Inflammatory macrophage treated with lipopolysaccharide for 4 hours (primary cell): ENCODE measurements around the gene CPEB1.
A peak's percentile ranks its signal among the peaks of the same experiment; 100 is the strongest.

Experiments used
- DNase-seq: peaks from one replicate; pipeline ENCODE4 v3.0.0-alpha.2; 2020

Gene CPEB1

DNA sequence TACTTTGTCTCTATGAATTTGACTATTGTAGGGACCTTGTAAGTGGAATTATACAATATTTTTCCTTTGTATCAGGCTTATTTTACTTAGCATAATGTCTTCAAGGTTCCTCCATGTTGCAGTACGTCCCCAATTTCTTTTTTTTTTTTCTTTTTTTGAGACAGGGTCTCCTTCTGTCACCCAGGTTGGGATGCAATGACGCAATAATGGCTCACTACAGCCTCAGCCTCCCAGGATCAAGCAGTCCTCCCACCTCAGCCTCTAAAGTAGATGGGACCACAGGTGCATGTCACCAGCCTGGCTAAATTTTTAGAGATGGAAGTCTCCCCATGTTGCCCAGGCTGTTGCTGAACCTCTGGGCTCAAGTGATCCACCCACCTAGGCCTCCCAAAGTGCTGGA, 66.5 kb downstream of the CPEB1 start:
- DNase-seq = no peak

DNA sequence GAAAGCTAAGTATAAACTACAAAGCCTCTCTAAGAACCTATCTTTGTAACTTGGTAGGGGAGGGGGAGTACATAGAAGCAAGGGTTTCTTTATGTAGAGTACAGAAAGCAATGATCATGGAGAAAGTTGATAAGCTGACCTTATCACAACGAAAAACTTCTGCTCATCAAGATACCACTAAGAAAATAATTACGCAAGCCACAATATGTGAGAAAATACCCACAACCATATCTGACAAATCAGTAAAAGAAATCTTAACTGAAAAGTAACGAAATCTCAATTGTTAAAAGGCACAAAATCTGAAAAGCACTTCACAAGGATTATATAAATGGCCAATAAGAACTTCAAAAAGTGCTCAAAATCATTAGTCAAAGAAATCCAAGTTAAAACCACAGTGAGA, 71.8 kb downstream of the CPEB1 start:
- no peak for DNase-seq

DNA sequence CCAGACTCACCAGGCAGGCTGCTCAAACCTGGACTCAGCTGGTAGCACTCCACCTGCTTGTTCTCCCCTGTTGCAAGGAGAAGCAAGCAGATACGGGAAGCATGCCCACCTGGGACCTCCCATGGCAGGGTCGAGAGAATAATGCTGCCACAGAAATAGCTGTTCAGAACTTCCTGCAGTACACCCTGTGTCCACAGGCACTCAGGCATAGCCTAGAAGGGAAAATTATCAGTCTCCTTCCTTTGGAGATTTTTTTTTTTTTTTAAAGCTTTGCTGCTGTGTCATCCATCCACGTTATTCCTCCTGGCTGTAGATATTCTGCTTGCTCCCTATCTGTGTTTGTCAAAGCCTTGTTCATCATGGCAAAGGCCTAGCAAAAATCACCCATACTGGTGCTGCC, 74.2 kb downstream of the CPEB1 start:
- DNase-seq = no peak

DNA sequence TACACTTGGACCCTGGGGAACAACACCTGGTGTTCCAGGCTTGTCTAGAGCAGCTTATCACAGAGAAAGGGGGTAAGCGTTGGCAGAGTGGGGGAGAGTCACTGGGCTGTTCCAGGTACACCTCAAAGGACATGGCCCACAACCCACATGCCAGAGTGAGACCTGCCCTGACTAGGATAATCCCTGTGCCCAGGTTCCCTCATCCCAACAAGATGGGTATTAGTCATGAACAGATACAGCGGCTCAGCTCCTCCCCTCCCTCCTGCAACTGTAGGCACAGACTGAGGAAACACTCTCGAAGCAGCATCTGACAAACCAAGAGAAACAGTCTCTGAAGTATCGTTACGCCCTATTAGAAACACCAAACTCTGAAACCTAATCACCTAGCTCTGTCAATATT, 74.9 kb downstream of the CPEB1 start:
- no peak for DNase-seq

DNA sequence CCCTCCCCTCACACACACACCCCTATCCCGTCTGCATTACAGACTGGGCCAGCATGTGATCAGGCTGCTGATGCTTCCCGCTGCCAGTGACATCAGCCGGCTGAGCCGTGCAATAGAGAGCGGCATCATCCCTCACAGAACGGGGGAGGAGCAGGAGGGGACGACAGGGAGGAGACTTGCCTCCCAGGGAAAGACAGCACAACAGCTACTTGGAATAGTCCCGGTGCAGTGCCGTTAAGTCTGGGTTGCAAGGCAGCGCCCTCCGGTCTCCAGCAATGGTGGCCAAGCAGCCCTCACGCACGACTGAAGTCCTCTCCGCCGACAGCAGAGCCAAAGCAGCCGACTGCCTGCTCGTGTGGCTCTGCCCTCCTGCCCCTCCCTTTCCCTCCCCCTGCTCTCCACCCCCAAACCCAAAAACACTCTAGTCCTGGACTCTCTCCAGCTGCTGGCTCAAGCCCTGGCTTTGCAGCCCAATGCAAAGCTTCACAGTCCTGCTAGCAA, 75.4 kb downstream of the CPEB1 start:
- peak; percentile 49 for DNase-seq

DNA sequence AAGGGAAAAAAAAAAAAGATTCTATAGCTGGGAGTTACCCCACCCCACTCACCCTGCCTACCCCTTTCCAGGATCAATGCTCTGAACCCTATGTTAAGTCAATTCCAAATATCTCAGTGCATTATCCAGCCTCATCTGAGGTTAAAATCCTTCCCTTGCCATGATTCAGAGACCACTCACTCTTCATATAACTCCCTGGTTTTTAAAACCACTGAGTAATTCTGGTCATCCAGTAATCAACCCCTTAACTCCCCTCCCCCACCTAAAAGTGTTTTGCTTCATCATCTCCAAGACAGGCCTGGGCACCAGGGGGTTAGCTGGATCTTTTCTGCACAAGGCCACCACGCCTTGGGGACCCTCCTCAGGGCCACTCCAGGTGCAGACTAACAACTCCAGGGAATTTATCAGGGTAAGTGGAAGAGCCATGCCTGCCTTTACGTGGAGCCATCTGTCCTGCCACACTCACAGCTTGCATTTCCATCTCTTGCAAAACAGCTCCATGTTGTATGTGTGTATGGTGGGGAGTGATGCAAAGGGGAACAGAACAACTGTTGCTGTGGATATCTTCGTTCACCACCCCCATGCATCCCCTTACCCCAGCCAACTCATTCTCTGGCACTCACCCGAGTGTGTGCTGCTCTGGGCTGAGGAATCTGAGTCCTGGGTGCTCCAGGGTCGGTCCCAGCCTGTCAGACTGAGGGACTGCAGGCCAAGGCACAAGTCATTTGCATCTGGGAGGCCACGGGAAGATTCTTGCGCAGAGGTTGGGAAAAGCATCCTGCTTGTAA, 76.2 kb downstream of the CPEB1 start:
- no peak for DNase-seq

DNA sequence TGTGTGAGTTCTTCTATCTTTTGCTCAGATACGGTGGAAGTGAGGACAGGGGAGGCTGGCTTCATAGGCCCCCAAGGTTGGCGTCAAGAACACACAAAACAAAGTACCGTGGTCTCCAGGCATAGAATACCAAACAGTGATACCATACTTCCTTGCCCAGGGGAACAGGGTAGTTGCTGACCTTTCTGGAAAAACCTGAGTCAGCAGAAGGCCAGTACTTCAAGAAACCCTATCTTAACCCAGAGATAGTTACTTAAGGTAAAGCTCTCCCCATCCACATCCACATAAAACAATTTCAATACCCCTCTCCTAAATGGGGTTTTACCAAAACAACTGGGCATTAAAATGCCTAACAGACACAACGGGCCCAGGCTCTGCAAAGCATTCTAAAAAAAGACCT, 77.3 kb downstream of the CPEB1 start:
- no peak for DNase-seq

DNA sequence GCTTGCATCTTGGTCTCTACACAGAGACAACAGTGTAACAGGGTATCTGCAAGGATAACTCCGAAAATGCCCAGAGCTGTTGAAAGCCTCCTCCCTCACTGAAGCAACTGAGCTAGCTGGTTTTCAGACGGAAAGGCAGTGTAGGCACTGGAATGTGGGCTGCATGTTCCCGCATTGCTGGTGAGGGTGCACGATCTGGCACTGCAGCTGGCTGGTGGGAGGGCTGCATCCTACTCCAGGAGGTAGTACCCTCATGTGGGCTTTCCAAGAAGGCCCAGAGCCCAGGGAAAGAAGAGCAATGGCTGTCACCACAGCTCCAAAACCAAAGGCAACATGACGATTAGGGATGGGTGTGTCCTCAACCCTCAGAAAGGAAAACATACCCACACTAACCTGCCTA, 78.2 kb downstream of the CPEB1 start:
- no peak for DNase-seq

DNA sequence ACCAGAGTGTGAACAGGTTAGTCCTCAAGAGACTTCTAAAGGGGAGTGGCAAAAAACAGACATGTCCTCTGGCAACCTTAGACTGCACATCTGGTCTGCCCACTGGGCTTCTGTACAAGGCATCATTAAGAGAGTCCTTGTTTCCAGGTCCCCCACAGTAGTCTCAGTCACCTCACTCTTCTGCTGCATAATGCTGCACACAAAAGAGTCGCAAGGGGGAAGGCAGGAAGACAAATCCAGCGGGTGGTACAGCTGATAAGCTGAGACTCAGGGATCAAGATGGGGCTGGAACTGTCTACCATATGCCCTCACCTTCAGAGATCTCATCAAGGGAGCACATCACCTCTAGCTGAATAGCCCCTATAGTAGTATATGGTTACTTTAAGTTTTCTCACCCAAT, 79.5 kb downstream of the CPEB1 start:
- no peak for DNase-seq

DNA sequence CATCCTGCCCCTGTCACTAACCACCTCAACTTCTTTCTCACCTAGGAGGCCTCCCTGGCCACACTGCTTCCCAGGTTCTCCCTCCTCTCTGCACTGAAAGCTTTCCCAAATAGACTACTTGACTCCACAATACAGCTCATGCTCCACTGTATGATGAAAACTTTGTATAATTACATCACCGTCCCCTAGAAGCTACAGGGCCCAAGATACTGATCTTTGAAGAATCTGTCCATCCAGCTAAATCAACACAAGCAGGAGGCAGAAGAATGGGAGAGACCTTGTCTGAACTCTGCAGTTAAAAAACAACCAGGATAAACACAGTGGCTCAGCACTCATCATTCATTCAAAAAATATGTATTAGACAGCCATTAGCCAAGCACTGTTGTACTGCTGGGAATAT, 80.5 kb downstream of the CPEB1 start:
- DNase-seq = no peak

DNA sequence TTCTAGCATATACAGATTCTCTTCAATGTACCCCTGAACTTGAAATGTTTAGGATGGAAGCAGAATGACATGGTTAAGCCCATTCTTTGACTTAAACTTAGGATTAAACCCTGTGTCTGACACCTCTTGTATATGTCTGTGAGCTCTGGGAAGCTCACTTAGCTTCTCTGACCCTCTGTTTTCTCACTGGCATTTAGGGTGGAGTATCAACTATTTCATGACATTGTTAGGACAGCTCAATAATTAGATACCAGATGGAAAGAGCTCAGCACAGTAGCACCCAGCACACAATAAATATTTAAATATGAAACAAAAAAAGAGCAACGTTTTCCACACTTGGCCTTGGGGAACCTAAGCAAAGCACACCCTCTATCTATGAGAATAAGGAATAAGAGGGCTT, 88.7 kb downstream of the CPEB1 start:
- DNase-seq = no peak

DNA sequence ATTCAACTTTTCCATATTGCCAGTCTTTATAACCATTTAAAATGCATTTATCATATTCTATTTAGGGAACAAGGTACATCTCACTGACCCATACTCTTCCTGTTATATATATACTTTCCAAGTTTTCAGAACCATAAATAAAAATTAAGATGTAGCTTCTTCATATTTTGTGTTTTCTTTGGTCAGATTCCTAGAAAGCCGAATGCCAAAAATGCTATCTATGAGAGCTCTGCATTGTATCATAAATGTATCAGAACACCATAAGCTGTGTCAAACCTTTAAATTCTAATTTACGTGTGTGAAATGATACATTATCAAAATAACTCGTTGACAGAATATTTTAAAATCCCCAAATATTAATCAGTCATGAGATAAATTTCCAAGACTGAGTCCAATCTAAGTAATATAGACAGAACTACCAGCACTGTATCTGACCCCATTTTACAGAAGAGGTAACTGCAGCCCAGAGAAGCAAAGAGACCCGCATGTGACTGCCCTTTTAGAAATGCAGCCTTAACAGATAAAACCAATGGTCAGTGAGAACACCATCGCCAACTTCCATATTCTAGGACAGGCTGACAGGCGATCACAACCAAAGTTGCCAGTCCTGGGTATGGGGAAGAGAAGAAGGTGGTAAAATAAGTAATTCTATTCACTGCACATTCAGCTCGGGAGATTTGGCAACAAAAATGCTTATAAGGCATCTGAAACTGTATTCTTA, 90.7 kb downstream of the CPEB1 start:
- no peak for DNase-seq

DNA sequence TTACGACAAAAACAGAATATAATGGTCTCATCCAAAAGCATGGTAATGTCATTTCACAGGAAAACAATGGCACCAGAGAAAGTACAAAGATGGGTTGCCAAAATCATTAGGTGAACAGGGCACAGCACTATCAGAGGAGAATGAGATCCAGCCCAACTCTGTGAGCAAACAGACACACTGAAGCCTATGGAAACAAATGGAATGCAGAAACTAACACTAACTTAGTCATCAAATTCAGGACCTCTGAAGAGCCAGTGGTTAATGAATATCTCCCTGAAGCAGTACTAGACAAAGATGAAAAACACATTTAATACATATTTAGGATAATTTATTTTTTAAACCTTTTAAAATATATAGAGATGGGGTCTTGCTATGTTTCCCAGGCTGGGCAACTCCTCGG, 92.3 kb downstream of the CPEB1 start:
- DNase-seq = no peak

DNA sequence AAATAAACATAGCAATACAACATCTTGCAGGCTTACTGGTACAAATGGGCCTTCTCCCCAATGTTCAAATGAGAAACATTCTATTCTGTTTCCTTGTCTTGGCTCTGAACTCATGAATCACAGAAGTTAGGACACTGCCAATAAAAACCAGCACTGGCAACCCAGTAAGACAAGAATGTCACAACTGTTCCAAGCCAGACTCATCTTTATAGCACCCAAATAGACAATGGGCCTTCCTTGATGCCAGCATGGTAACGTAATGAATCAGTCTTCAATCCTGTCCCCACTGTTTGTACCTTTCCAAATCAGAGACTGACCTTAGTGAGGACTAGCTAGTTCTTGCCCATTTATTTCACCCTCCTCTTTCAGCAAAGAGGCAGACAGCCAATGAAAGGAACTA, 92.8 kb downstream of the CPEB1 start:
- DNase-seq = no peak

DNA sequence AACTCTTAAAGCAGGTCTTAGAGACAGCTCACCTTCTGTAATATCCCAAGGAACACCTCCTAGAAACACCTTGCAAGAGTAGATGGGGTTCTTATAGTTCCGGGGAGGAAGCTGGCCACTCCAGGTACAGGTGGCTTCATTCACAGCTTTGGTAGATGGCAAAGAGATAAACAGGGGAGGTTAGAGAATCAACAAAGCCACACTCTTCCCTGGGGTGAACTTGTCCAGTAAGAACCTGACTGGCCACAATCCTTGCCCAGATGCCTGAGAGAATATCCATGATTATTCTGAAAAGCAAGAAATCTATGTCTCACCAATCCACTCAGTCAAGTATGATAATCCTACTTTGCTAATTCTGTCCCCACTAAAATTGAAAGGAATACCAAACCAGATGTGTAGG, 93.3 kb downstream of the CPEB1 start:
- no peak for DNase-seq

DNA sequence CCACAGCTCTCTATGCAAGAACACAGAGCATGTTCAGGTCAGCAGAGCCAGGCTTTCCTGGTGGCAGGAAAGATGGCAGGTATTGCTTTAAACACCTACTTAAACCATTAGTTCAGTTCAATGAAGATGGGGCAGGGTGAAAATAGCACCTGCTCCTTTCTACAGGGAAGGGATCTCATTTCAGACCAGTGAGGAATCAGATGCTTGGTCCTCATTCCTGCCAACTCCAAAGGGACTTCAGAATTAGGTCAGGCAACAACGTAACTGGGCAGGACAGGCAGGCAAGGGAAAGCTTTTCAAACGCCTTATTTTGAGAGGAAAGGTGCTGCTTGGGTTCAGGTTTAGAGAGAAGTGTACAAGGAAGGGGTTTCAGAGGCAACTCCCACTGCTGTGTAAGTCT, 94.3 kb downstream of the CPEB1 start:
- no peak for DNase-seq

DNA sequence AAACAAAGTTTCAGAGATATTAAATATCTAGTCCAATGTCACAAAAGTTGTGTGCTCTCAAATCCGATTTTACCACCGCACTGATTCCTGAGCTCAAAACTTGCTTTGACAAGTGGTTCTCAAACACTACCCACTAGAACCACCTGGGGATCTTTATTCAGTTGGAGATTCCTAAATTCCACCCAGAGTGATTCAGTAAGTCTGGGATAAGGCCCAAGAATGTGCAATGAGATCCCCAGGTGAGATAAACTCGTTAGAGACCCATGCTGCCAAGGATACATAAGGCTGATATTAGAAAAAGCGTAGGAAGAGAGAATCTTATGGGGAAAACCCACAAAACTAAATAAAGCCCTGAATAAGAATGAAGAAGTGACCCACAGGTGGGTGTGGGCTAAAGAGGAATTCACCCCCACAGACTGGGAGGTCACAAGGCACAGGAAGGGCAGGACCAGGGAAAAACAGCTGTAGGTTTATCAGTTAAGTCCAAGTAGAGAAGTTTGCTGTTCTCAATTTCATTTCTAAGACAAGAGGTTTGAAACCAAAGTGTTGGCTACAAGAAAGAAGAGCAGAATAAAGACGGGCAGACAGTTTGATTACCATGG, 95.4 kb downstream of the CPEB1 start:
- peak; percentile 57 for DNase-seq

DNA sequence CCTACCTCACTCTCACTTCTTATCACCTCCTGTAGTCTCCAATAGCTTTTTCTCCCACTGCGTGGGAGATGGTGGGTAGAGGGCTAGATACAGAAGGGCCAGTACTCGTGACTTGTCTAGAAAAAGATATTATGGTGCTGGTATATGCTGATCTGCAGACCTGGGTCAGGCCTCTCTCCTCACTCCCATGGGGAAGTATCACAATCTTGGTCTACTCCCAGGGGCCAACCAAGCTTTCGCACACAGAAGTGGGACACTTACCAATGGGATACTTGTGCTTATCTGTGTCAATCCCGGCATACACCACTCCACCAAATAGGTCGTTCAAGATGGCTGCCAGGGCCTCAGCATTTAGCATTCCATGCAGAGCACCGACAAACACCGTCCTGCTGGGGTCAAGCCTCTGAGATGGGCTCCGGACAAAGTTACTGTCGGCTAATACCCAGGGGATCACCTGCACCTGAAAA, 97.9 kb downstream of the CPEB1 start:
- DNase-seq = no peak

DNA sequence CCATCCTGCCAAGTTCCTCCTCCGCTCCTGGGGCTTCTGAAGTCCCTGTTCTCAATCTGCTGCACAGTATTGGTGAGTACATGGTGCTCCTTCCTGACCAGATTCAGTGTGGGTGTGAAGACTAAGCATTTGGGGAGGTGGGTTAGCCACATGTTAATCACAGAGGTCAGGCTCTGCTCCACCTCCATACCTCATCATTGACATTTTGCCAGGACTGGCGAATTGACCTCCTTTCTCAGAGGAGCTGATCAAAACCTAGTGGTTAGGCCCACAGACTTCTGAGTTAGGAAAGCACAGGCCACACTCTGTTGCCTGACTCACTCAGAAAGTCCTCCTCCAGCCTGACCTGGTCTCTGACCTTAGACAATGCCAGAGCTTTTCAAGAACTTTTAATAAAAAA, 98.5 kb downstream of the CPEB1 start:
- no peak for DNase-seq

DNA sequence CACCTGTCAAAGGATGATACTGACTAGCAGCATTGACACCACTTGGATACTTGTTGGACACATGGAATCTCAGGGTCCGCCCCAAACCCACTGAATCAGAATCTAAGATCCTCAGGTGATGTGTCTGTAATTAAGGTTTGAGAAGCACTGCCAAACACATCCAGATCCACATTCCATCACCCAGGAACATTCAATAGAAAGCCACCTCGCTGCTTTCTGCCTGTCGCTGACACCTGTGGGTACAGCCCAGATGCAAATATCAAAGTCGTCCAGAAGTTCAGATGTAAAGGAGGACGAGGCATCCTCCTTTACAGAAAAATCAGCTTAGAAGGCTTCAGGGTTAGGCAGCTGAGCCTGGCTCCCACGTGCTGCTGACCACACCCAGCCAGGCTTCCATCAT, 101.7 kb downstream of the CPEB1 start:
- no peak for DNase-seq

DNA sequence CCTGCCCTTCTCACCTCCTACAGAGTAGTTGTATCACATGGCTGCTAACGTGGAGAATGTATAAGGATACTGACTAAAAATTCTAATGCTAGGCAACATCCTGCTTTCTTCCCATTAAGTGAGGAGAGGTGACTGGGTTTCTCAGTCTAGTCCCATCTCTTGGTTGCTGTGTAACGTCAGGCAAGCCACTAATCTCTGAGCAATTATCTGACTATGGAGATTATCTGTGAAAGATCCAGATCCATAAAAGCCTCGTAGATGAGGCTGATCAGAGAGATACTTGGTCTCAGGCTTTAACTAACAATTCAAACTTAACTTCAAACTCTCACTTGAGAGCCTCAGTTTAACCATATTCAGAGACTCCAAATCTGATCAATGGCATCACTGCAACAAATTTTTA, 102.2 kb downstream of the CPEB1 start:
- no peak for DNase-seq

DNA sequence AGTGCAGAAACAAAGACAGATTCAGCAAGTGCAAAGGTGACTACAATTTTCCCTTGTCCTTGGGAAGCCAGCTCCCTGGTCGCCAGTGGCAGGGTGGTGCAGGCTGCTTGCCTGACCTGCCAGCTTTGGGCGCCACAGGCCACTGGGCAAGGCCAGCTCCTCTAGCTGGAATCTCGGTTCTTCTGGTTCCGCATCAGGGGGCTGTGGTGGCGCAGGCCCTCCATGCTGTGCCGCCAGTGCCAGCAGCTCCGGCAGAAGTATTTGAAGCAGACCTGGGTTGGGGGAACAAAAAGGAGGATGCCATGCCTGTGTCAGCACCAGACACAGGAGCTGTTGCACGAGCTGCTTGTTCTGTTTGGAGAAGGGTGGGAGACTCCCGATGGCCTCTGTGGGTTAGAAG, 102.7 kb downstream of the CPEB1 start:
- no peak for DNase-seq

DNA sequence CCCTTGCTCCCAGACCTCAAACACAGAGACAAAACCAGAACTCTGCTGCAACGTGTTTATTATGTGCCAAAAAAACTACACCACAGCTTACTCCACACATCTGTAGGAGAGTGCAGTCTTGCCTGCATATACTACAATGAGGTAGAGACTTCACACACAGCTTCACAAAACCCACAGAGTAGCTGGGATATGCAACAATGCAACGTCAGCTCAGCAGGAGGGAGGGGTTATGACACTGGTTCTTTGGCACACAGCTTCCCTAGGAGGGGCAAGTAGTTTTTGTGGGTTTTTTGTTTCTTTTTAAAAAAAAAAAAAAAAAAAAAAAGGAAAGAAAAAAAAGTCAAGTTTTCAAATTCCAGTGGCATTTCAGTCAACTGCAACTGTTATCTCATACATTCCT, 104.0 kb downstream of the CPEB1 start:
- DNase-seq = peak; percentile 49

DNA sequence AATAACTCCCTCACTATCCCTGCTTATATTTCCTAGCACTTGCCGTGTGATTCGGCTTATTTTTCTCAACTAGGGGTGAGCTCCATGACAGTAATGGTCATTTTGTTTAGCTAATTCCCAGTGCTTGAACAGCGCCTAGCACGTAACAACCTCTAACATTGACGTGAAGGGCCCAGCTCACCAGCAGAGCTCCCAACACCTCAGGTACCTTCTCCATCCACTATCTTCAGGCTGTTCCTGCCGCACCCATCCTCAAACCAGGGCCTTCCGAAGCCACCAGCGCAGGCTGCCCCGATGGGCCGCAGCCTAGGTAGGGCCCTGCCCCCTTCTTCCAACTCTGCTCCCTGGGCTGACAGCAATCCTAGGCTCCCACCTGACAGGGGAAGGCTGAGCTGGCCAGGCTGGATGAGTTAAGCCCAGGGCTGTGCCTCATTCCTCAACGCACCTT, 106.2 kb downstream of the CPEB1 start:
- DNase-seq = no peak
